ENCODE results near the gene INSR. TPM values are rescaled to one million over a fixed set of nuclear protein-coding genes. Genes with fewer than 3 reads are reported as not detected.

INSR gene
- total RNA-seq, 1 donor from 2014 or later: 3.2 TPM

- intact Hi-C loops (cut with micrococcal nuclease): no loop called here
- Mint-ChIP-seq H3K4me1 (no peaks in the 10 kb centered on the region), H3K27me3 (no peaks in the 10 kb centered on the region), H3K4me3 (no peak overlapping the region), H3K36me3 (ENCODE audit: low read depth) (no peaks in the 10 kb centered on the region), H3K27ac (no peak overlapping the region), H3K9me3 (no peaks in the 10 kb centered on the region)
- POLR2A ChIA-PET: no interaction called here
- ATAC-seq (ENCODE audit: low read depth) (no peak), DNase-seq (no peak)
- TF ChIP-seq CTCF (IDR thresholded peaks at IDR 0.05): no peak
- CTCF ChIA-PET: no interaction called here
Observed at GRCh38 chr19:7307590-7308218, 13.5 kb upstream of the INSR start.

GRCh38 chr19:7304200-7304599 is 10.0 kb upstream of the INSR start:
- Mint-ChIP-seq H3K36me3 (ENCODE audit: low read depth) (no peaks in the 10 kb centered on the region), H3K9me3 (no peaks in the 10 kb centered on the region), H3K27me3 (peaks cover 9% of the 10 kb centered on the region), H3K4me3 (no peak overlapping the region), H3K4me1 (no peaks in the 10 kb centered on the region), H3K27ac (no peak overlapping the region)
- ChIA-PET CTCF (no interaction called here), POLR2A (interaction anchor here (0.7 kb wide), 1 partner anchor 1340 kb away, joined by 3 read pairs; no protein-coding TSS in a partner anchor)
- no peak for TF ChIP-seq CTCF (IDR thresholded peaks at IDR 0.05)
- intact Hi-C loops (cut with micrococcal nuclease): no loop called here
- ATAC-seq (ENCODE audit: low read depth) (no peak), DNase-seq (no peak)

GRCh38 chr19:7303470-7303869 is 9.3 kb upstream of the INSR start:
- Mint-ChIP-seq H3K4me1 (no peaks in the 10 kb centered on the region), H3K27ac (no peak overlapping the region), H3K36me3 (ENCODE audit: low read depth) (no peaks in the 10 kb centered on the region), H3K9me3 (no peaks in the 10 kb centered on the region), H3K4me3 (no peak overlapping the region), H3K27me3 (peaks cover 9% of the 10 kb centered on the region)
- no peak for TF ChIP-seq CTCF (IDR thresholded peaks at IDR 0.05)
- intact Hi-C loops (cut with micrococcal nuclease): no loop called here
- ATAC-seq (ENCODE audit: low read depth) (no peak), DNase-seq (no peak)
- ChIA-PET CTCF (no interaction called here), POLR2A (no interaction called here)

GRCh38 chr19:7301525-7301924 is 7.3 kb upstream of the INSR start:
- Mint-ChIP-seq H3K9me3 (no peaks in the 10 kb centered on the region), H3K27ac (no peak overlapping the region), H3K4me3 (no peak overlapping the region), H3K27me3 (peaks cover 15% of the 10 kb centered on the region), H3K4me1 (no peaks in the 10 kb centered on the region), H3K36me3 (ENCODE audit: low read depth) (no peaks in the 10 kb centered on the region)
- ChIA-PET POLR2A (no interaction called here), CTCF (no interaction called here)
- intact Hi-C loops (cut with micrococcal nuclease): no loop called here
- no peak for TF ChIP-seq CTCF (IDR thresholded peaks at IDR 0.05)
- no peak for ATAC-seq (ENCODE audit: low read depth)
- no peak for DNase-seq

- H3K4me3 Mint-ChIP-seq: no peak overlapping the region
- no peak for TF ChIP-seq CTCF (IDR thresholded peaks at IDR 0.05)
Observed at GRCh38 chr19:7297742-7298141, 3.5 kb upstream of the INSR start.

More at GRCh38 chr19:7297742-7298141, 3.5 kb upstream of the INSR start:
- H3K9me3 Mint-ChIP-seq: no peaks in the 10 kb centered on the region
- ChIA-PET CTCF (no interaction called here), POLR2A (no interaction called here)
- H3K4me1 Mint-ChIP-seq: peaks cover 12% of the 10 kb centered on the region
- DNase-seq (no peak), ATAC-seq (ENCODE audit: low read depth) (no peak)
- intact Hi-C loops (cut with micrococcal nuclease): no loop called here
- peaks cover 34% of the 10 kb centered on the region for H3K27me3 Mint-ChIP-seq
- H3K27ac Mint-ChIP-seq: no peak overlapping the region
- no peaks in the 10 kb centered on the region for H3K36me3 Mint-ChIP-seq (ENCODE audit: low read depth)

All from activated B cell treated with CpG ODN at 0.5 μM for 24 hours (primary cell).